ENCODE data around the gene CYP27B1. TPM values are rescaled to one million over a fixed set of nuclear protein-coding genes. Genes with fewer than 3 reads are reported as not detected.

CYP27B1 gene
- total and polyA plus RNA-seq, 9 of the 15 experiments (the other 6 are each of a cell fraction or from before 2014, with no cell fraction given) = 0.18 to 4.2 (median 1.8) TPM

- no peak for TF ChIP-seq ZNF217 (CRISPR knock-in tag; IDR thresholded peaks at IDR 0.05)
- TF ChIP-seq GTF2B (IDR thresholded peaks at IDR 0.05; ENCODE audit: extremely low read depth, insufficient read length) = no peak
- 0 out of 2 replicates have a peak, but pooled peaks have one; percentile 57 for TF ChIP-seq ZNF175 (CRISPR knock-in tag; IDR thresholded peaks at IDR 0.05; ENCODE audit: low read depth)
- no peak for TF ChIP-seq HOMEZ (CRISPR knock-in tag; IDR thresholded peaks at IDR 0.05)
- TF ChIP-seq TSC22D4 (tag; IDR thresholded peaks at IDR 0.05) = no peak
- TF ChIP-seq ADNP (tag; IDR thresholded peaks at IDR 0.05) = no peak
- no peak for TF ChIP-seq ZNF655 (CRISPR knock-in tag; IDR thresholded peaks at IDR 0.05)
- TF ChIP-seq CREB1 (IDR thresholded peaks at IDR 0.05) = peak; percentile 99
- peak; percentile 99 for TF ChIP-seq CREB1 (CRISPR knock-in tag; IDR thresholded peaks at IDR 0.05)
- TF ChIP-seq KLF10 (CRISPR knock-in tag; IDR thresholded peaks at IDR 0.05) = no peak
- no peak for TF ChIP-seq WHSC1 (IDR thresholded peaks at IDR 0.05; ENCODE audit: low read length)
- peak; percentile 86 for TF ChIP-seq VEZF1 (CRISPR knock-in tag; IDR thresholded peaks at IDR 0.05)
- TF ChIP-seq THAP12 (CRISPR knock-in tag; IDR thresholded peaks at IDR 0.05) = peak; percentile 73; the same call in 1 of the 2 replicates
- 0 out of 2 replicates have a peak, but pooled peaks have one; percentile 28 for TF ChIP-seq KLF1 (tag; IDR thresholded peaks at IDR 0.05)
- TF ChIP-seq ZNF280B (CRISPR knock-in tag; IDR thresholded peaks at IDR 0.05) = no peak
- TF ChIP-seq PRPF4 (IDR thresholded peaks at IDR 0.05; ENCODE audit: insufficient read depth, low read depth, low read length, poor library complexity, severe bottlenecking) = no peak
- TF ChIP-seq ZKSCAN1 (IDR thresholded peaks at IDR 0.05; ENCODE audit: low read depth, low read length) = peak; percentile 32; the same call in 1 of the 2 replicates
Measured at GRCh38 chr12:57771873-57772428, 5.1 kb upstream of the CYP27B1 start, which contains the start of gene METTL1 (continued).
